HL-60 (cell line): ENCODE measurements around the gene CKMT1B.
"Not testable (repeated sequence)": the region's sequence is repeated elsewhere in the genome, so short reads cannot be mapped to it uniquely, and the experiment has no call there.

Experiments
- CTCF ChIP-seq: IDR thresholded peaks from one replicate; pipeline ENCODE4 v1.5.1; 2011; ENCODE audit warnings: low read length, control low read depth, inconsistent platforms; ENCODE audit not compliant: insufficient read depth
- SPI1 ChIP-seq: IDR thresholded peaks from 2 replicates; pipeline ENCODE4 v1.6.1; 2012; ENCODE audit warnings: low read depth, mild to moderate bottlenecking, borderline replicate concordance

- not testable (repeated sequence) for TF ChIP-seq CTCF, SPI1
Observed at GRCh38 chr15:43602233-43602632, 8.4 kb downstream of the CKMT1B start.
